GM10266 (cell line): ENCODE measurements around the gene RNF187.

Experiments
- DNase-seq: peaks from one replicate; pipeline ENCODE4 v3.0.0; 2012; ENCODE audit errors: extremely low spot score
- CTCF ChIP-seq: IDR thresholded peaks from 2 replicates; pipeline ENCODE4 v1.5.1; 2012; ENCODE audit warnings: mild to moderate bottlenecking, low read depth; ENCODE audit not compliant: control insufficient read depth, insufficient read depth; ENCODE audit errors: missing control alignments

Gene RNF187

GRCh38 chr1:228507961-228508652 is 20.9 kb downstream of the RNF187 start:
- TF ChIP-seq CTCF = no peak

GRCh38 chr1:228508840-228509415 is 21.7 kb downstream of the RNF187 start:
- TF ChIP-seq CTCF = no peak

More at GRCh38 chr1:228507961-228508652, 20.9 kb downstream of the RNF187 start:
- DNase-seq = no peak

GRCh38 chr1:228510101-228510802 is 23.1 kb downstream of the RNF187 start:
- DNase-seq = no peak
- TF ChIP-seq CTCF = no peak

More at GRCh38 chr1:228508840-228509415, 21.7 kb downstream of the RNF187 start:
- no peak for DNase-seq

- DNase-seq = no peak
- no peak for TF ChIP-seq CTCF
Measured at GRCh38 chr1:228510803-228511413, 23.7 kb downstream of the RNF187 start.

GRCh38 chr1:228511546-228512445 is 24.6 kb downstream of the RNF187 start:
- no peak for TF ChIP-seq CTCF
- DNase-seq = no peak

- no peak for DNase-seq
- no peak for TF ChIP-seq CTCF
Measured at GRCh38 chr1:228512781-228513198, 25.6 kb downstream of the RNF187 start.
